ENCODE data around the gene APOF.
"Not testable (repeated sequence)": the region's sequence is repeated elsewhere in the genome, so short reads cannot be mapped to it uniquely, and the experiment has no call there.

The APOF gene

GRCh38 chr12:56332512-56333196, 30.0 kb downstream of the APOF start:
- DNase-seq (ENCODE audit: low spot score): no peak

DNA sequence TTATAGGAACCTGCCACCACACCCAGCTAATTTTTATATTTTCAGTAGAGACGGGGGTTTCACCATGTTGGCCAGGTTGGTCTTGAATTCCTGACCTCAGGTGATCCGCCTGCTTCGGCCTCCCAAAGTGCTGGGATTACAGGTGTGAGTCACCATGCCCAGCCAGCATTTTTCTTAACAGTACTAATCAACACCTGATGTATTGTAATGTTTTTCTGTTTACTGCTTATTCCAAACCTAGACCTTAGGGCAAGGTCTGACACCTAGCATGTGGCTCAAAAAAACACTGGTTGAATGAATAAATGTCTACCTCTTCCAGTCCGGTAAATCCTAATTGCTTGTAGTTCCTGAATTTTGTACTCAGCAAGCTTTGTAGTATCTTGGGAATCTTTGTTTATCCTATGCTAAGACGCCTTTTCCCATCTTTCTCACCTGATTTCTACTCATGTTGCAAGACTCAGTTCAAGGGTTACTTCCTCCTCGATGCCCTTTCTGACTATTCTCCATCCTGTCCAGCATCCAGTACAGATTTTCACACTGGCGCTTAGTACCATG, 31.6 kb downstream of the APOF start:
- no peak for DNase-seq (ENCODE audit: low spot score)

- DNase-seq (ENCODE audit: low spot score): no peak
These were observed 36.1 kb downstream of the APOF start for GRCh38 chr12:56326533-56326932.

DNA sequence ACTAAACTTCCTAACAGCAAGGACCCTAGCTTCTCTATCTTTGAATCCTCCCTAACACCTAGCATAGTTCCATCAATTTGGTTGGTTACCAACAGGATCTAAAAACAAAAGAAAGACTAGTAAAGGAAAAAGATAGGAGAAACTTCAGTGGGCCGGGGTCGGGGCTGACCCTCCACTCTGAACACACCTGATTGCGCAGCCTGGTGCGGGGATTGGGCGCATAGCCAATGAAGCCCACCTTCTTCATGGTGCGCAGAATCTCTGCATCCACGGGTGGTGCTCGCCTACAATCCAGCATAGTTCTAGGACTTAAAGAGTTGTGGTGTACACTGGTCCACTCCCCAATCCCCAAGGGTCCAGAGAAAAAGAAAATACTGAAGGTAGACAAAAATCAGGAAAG, 36.5 kb downstream of the APOF start:
- DNase-seq (ENCODE audit: low spot score): no peak

DNA sequence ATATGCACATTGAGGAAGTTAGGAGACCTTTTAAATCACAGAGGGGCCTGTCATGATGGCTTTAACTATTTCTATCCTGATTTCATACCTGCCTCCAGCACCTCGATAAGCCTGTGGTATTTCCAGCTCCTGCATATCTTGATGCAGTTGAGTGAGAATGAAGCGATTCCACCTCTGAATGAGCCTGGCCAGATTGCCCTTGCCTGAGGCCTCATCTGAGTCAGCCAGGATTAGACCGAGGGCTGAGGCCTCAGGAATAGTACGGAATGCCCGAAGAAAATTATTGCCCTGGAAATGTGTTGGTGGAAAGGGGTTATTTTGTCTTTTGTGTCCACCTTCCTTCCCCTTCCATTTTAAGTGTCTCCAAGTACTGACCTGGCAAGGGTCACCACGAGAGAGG, 38.5 kb downstream of the APOF start:
- DNase-seq (ENCODE audit: low spot score): no peak

- DNase-seq (ENCODE audit: low spot score): not testable (repeated sequence)
These were observed 41.0 kb downstream of the APOF start for GRCh38 chr12:56321610-56322009.

GRCh38 chr12:56321027-56321426, 41.6 kb downstream of the APOF start:
- no peak for DNase-seq (ENCODE audit: low spot score)

- no peak for DNase-seq (ENCODE audit: low spot score)
These were observed 45.0 kb downstream of the APOF start for GRCh38 chr12:56317675-56318074.

DNA sequence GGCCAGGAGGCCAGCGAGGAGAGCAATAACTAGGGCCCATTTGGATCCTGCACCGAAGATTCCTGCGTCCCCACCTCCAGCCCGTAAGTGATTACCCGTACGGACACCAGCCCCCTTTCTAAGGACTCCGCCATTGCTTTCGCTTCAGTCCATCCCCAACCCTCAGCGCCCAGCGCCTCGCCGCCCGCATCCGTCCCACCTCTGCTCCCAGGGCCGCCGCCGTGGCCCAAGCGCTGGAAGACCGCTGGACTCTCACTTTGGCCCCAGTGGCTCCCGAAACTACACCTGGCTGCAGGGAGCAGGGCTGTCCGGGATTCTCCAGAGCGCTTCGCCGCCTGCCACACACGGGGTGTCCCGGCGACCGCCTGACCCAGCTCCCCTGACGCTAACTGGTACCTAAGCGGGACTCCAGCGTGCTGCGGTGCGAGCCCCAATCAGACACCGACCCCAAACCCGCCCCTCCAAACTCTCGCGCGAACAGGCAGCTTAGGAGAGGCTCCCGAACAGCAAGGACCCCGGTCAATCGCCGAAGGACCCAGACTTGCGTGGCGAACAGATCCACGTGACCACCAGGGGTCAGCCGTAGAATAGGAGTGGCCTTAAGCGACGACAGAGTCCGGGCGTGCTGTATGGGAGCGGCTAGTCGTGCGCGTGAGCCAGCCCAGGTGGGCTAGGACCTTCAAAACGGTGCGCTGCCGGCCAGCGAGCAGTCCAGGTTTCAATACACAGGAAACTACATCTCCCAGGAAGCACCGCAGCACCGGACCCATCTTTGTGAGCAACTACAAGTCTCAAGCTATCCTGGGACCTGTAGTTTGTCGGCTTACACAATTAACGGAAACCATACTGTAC, 46.8 kb downstream of the APOF start, which contains the start of gene CNPY2:
Gene CNPY2 (minus strand): TSS at position 367 of the 852 bp plus-strand sequence. CDS start 771 bp downstream, outside the sequence.
- peak; percentile 92 for DNase-seq (ENCODE audit: low spot score)

- no peak for DNase-seq (ENCODE audit: low spot score)
These were observed 47.4 kb downstream of the APOF start for GRCh38 chr12:56315249-56315621.

- no peak for DNase-seq (ENCODE audit: low spot score)
These were observed 51.7 kb downstream of the APOF start for GRCh38 chr12:56311003-56311402.
